Activated effector memory CD4-positive, alpha-beta T cell treated with Interleukin-2 at 50 U/mL for 16 hours (primary cell): ENCODE results near the gene ABLIM1.

Experiments used
- DNase-seq: peaks from one replicate; pipeline ENCODE4 v3.0.0-alpha.2; 2020

Gene ABLIM1

DNA sequence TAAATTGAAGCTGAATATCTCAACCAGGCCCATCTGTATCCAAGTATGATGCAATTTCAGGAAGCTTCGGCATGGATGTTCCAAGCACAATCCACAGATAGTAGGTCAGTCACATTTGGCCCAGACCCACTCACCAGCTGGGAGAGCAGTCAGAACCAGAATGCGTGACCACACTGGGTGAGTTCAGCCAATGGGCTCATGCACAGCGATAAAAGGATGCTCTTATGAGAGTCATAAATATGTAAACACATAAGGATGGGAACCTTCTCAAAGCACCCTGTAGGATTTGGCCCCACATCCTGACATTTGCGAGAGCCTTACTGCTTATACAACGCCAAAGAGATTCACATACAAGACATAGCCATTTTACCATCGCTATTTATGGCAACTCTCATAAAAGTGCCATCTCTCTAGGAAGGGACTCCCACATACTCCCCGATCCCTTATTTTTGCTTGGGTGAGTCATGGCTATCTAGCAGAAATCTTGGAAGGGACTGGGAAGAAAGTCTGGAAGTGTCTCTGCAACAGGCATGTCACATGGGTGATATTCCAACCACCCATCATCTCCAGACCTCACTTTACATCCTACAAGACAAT, 256.8 kb downstream of the ABLIM1 start:
- no peak for DNase-seq

DNA sequence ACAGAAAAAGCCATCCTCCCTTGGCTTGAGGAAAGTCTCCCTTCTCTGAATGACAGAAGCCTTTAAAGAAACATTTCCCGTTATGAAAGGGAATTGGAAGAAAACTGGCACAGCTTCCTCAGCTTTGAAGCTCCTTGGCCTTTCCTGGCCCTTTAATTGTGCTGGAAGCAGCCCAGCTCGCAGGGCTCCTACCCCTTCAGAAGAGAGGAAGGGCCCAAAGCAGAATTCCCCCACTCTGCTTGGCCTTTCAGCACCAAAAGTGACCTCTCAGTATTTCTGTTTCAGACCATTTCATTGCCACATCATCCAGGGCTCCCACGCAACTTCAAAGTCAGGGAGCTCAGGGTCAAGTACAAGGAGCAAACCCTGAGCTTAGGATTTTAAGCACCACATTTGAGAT, 258.0 kb downstream of the ABLIM1 start:
- DNase-seq: no peak

DNA sequence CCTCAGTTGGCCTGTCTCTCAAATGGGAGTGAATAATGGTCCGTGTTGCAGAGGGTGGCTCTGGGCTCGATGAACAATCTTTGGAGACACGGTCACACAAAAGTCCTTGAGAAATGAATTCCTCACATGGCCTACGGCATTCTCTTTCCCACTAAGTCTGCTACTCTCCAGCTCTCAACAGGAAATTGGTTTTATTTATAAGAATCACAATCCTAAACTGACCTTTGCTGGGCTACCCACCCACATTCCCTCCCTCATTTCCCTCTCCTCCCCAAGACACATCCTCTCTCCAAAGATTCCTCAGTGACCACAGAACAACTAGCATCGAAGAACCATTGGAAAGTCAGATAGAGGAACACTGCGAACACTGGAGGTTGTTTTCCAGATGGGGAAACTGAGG, 258.5 kb downstream of the ABLIM1 start:
- no peak for DNase-seq

DNA sequence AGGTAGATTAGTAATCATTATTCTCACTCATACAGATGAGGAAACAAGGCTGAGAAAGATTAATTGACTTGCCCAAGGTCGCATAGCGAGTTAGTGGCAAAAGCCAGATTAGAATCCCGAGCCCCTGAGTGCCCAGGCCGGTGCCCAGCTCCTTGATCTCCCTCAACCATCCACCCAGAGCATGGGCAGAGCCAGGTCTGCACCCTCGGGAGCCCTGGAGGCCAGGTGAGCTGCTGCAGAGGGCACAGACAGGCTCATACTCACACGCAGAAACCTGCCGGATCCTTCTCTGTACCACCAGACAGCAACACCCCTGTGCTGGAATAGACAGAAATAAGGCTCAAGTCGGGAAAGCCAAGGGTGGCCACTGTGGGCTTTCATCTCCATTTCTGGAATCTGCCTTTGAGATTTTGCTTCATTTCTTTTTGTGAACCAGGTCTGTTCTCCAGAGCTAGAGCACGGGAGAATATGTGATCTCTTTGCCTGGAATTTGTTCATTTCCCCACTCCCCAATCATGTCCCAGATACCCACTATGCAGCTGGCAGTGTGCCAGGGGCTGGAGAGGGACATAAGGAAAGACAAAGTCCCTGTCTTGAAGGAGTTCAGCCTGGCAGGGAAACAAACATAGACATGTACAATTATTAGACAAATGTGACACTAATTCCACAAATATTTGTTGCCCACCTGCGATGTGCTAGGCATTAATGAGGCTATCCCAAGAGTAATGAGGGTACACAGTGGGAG, 259.3 kb downstream of the ABLIM1 start:
- DNase-seq: no peak

DNA sequence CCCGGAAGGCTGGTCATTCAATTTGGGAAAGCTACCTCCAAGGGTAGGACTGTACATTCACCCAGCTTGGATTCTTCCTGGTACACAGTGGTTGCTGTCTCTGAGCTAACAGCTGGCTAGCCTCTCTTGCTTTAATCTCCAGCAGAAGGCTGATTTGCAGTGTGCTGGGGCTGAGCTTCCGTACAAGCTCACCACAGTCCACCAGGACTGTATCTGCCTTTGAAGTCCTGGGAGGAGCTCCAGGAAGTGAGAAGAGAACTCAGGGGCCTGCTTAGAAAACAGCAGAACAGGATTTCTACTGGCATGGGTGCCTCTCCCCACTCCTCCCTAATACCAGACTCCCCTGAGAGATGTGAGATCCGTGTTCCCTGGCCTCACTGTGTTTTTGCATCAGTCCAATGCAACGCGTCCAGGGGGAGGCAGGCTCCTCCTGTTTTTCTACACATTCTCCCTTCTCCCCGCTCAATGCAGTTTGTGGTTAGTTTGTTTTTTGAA, 260.4 kb downstream of the ABLIM1 start:
- DNase-seq: no peak

DNA sequence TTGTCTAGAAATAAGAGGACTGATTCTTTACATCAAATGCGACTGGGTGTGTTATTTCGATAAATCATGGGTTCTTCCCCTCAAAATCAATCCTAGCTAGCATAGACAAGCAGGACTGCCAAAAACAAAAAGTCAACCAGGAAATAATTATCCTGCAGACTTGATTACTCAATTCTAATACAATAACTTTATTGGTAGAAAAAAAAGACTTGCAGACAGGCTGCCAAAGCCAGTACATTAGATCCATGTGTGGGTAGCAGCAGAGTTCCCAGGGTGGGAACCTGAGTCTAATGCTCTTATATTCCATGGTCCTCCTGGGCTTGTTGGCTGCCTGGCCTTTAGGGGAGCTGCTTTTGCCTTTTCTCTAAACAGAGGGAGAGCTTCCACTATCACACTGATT, 261.6 kb downstream of the ABLIM1 start:
- DNase-seq: no peak

DNA sequence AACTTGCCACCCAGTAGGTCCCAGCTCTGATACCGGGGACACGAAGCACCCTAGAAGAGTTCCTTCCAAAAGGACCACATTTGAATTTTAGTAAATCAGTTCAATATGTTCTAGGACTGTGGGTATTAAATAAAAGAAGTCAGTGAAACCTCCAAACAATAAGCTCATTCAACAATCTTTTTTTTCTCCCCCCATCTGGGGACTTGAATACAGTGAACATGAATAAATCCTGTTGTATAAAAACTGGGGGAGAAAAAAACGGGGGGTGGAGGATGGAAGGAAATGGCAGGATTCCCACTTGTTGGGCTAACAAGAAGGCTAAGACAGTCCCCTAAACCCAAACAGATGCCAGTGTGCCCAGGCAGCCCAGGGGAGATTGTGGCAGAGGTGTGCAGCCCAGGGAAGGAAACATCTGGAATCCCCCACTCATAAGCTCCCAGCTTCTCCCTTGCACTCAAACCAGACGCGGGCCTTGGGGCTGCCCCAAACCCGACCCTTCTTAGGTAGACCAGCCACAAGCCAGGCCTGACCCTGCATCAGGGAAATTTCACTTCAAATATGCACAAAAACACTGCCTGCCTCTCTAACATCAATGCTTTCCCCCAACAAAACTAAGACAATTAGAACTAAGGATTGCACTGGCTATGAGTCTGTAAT, 262.6 kb downstream of the ABLIM1 start:
- no peak for DNase-seq

DNA sequence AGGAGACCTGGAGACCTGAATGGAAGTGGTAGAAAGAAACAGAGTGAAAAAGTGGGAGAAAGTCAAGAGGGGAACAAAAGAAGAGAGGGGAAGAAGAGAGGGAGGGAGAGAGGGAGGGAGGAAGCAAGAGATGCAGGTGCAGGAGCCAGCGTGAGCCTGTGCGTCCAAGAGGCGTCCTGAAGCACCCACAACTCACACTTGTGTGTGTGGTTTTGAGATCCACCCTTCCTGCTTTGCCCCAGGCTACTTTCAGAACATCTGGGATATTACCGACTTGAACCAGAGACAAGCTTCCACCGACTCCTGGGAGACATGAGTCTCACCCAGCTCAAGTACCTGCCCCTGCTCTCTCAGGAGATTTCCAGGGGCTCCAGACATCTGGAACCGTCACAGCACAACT, 263.5 kb downstream of the ABLIM1 start:
- DNase-seq: no peak

DNA sequence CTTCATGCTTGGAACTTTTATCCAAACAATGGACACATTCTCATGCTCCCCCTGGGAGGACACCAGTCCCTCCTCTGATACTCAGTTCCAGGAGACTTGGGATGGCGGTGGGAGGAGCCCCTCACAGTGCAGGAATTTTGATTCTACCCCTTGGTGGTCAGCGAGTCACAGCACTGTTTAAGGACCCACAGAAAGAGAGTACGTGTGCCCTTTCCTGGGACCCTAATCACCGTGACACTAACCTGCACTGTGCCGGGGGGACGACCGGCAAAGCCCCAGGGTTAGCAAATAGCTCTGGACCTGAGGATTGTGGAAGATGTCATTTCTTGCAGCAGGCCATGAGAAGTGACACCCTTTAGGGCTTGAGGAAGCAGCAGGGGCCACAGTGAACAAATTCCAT, 264.2 kb downstream of the ABLIM1 start:
- no peak for DNase-seq

DNA sequence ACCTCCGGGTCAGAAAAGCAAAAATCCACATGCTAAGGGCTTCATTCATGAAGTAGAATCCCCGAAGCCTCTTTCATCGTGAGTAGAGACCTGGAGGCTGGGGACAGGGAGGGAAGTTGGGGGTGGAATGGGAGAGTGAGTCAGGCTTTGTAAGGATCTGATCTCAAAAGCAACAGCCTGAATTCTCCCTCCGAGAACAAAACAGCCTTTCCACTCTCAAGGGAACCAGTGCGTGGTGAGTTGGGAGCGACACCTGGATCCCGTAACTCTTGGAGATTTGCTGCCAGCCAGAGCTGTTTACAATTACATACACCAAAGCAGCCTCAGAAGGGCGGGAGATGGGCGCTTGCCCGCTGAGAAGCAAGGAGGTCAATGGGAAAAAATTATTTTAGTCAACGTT, 264.6 kb downstream of the ABLIM1 start:
- DNase-seq: no peak

DNA sequence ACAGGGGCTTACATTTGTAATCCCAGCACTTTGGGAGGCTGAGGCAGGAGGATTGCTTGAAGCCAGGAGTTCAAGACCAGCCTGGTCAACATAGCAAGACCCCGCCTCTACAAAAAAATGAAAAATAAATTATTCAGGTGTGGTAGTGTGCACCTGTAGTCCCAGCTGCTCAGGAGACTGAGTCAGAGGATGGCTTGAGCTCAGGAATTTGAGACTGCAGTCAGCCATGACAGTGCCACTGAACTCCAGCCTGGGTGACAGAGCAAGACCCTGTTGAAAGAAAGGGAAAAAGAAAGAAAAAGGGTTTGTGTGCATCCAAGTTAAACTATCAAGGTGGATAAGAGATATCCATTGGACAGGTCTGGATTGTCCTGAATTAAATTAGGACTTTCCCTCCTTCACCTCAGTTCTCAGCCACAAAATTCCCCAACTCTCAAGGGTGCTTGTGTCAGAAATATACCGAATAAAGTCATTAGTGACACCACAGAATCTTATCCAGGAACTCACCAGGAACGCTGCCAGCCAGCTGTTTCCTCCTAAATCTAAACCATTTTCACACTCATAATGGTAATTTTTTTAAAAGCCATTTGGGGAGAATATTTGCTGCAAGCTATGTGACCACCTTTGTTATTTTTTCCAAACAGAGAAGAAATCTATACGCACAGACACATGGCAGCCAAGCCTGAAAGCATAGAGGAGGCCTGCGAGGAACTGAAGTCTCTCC, 265.8 kb downstream of the ABLIM1 start:
- DNase-seq: no peak

DNA sequence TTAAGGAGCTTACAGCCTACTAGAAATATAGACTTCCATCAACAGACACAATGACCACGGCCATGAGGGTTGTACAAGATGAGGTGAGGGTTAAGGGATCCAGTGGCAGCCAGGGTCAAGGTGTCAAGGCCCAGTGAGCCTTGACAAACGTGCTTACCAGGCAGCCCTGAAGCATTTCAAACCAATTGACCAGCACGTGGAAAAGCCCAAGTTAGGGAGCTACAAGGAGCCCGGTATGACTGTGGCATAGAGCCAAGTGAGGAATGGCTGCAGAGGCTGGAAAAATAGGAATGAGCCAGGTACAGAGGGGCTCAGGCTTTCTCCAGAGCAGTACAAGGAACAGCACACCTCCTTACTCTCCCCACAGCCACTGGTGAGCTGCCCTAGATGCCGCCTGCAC, 266.5 kb downstream of the ABLIM1 start:
- DNase-seq: no peak

DNA sequence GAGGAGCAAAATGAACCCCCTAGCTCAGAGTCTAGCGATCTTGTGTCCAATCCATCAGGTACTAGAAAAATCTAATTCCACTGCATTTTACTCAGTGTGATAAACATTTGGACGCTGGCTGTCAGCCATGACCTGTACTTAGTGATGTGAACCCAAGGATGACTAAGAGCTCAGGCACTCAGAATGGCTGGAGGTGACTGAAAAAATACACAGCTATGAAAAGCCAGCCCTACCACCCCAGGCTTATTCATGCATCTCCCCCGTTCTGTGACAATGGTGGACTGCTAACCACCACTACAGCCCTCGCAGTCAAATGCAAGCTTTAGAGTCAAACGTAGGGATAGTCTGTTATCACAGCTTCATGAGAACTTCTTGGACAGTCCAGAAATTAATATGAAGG, 268.6 kb downstream of the ABLIM1 start:
- no peak for DNase-seq

DNA sequence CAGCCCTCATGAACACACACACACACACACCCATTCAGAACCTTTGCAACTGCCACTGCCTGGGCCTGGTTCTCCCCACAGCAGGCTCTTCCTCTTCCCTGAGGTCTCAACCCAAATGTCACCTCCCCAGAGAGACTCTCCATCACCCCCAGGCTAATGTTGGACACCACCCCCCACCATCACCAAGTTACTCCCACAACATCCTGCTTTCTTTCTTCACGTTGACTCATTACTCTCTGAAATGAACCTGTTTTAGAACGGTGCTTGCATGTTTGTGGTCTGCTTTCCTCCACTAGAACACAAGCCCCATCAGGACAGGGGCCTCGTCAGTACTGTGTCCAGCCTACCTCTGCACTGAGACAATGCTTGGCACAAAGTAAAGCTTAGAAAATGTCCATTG, 269.8 kb downstream of the ABLIM1 start:
- no peak for DNase-seq

DNA sequence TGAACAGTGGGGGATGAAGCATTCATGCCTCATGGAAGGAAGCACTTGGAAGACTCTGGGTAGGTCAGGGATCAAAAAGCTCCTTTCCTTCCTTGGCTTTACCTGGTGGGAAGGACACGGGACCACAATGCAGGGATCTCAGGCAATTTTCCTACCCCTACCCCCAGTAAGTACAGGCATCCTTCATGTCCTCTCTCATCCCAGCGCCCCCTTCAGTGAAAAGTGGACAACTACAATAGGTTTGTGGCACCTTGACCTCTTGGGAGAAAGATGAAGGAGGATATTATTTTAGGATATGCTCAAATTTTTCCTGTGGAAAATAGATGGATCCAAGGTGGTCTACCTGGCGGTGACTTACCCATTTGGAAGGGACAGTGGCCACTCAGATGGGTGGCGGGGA, 270.3 kb downstream of the ABLIM1 start:
- DNase-seq: no peak

DNA sequence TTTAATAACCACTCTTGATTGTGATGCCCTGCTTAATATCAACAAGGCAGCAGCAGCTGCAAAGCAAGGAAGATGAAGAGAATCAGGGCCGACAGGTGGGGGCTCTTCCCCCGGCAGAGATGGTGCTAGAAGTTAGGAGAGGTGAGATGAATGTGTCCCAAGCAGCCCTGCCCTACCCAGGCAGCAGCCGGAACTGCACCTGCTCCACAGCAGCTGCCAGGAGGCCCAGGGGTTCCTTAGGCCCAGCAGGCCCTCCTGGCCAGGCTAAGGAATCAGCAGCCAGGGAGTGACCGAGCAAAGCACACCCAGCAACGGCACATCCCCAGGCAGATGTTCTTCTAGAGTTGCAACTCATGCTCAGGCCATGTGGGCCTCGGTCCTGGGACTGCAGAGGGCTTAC, 271.6 kb downstream of the ABLIM1 start:
- DNase-seq: no peak

DNA sequence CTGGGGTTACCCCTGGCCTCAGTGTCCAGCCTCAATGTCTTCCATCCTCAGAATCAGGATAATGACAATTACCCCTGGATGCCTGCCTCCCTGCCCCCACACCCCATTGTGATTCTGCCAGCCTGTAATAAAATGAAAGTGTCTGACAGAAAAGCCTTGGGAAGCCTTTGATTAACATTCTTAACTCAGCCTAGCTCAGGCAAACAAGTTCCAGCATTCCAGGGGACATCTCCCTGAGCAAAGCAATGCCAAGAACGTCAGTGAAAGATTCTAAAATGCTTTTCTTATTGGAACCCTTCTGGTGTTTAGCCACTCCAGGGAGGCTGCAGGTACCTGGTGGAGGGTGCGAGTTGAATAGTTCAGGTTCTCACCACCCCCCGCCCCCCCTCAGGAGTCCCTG, 272.5 kb downstream of the ABLIM1 start:
- no peak for DNase-seq

DNA sequence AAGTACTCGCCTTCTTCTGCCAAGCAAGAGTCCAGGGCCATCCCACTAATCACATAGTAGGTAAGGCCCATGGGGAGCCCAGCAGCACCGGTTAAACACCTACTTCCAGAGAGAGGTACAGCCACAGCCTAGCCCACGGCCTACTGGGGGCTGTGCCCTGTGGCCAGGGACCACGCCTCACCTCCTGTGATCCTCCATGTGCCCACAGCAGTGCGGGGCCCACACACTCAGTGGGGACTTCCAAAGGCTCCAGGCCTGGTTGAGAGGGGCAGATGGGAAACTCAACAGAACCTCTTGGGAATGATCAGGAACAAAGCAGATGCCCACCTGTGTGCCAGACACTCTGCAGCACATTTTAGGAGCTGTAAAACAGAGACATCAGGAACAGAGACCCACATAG, 273.5 kb downstream of the ABLIM1 start:
- no peak for DNase-seq

DNA sequence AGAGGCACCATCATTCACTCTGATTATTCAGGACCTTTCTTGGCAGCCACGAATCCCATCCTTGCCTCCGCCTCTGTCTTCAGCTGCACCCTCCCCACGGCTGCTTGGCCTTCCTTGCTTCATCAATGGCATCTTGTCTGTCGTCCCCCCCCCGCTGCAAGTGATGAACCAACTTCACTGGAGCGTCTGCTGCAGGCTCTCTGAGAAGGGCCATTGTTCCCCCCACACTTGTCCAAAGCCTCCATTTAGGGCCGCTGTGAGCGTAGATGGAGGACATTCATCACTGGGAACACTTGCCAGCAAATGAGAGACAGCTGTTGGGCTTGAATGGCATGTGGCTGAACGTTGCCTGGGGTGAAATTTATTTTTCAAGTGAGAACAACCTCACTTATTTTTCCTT, 273.9 kb downstream of the ABLIM1 start:
- no peak for DNase-seq
